DOHH2 (cell line): ENCODE measurements around the gene PXK.

Source experiments
- H3F3A ChIP-seq: fragments of 200-600 bp; sonication (generic), shearing (Covaris generic); 2 replicates; pipeline ENCODE4 v1.6.0; 2016; ENCODE audit warnings: antibody characterized with exemption, mild to moderate bottlenecking; ENCODE audit not compliant: control insufficient read depth, insufficient read depth
- H3K27ac ChIP-seq: fragments of 200-600 bp; sonication (generic); 2 replicates; pipeline ENCODE4 v1.5.1; 2014; ENCODE audit warnings: low read depth, mild to moderate bottlenecking, low read length, moderate library complexity
- H3K27me3 ChIP-seq: fragments of 200-600 bp; sonication (generic); 2 replicates; pipeline ENCODE4 v1.6.1; 2014; ENCODE audit warnings: mild to moderate bottlenecking, low read length, mixed read lengths; ENCODE audit not compliant: control insufficient read depth
- H3K36me3 ChIP-seq: fragments of 200-600 bp; sonication (generic); 2 replicates; pipeline ENCODE4 v1.6.1; 2014; ENCODE audit warnings: mild to moderate bottlenecking, low read length, moderate library complexity, mixed read lengths; ENCODE audit not compliant: control insufficient read depth
- H3K4me1 ChIP-seq: fragments of 200-600 bp; sonication (generic); 2 replicates; pipeline ENCODE4 v1.6.1; 2014; ENCODE audit warnings: mild to moderate bottlenecking, low read length, mixed read lengths; ENCODE audit not compliant: control insufficient read depth
- H3K4me2 ChIP-seq: fragments of 200-600 bp; sonication (generic); 2 replicates; pipeline ENCODE4 v1.6.0; 2014; ENCODE audit warnings: mild to moderate bottlenecking, low read length, moderate library complexity
- H3K4me3 ChIP-seq: fragments of 200-600 bp; sonication (generic); 2 replicates; pipeline ENCODE4 v1.5.1; 2014; ENCODE audit warnings: mild to moderate bottlenecking, low read length, mixed read lengths
- H3K79me2 ChIP-seq: fragments of 200-600 bp; sonication (generic); 2 replicates; pipeline ENCODE4 v1.6.1; 2014; ENCODE audit warnings: mild to moderate bottlenecking, low read length, mixed read lengths; ENCODE audit not compliant: control insufficient read depth
- H3K9me2 ChIP-seq: fragments of 200-600 bp; sonication (generic); replicated peaks from 2 replicates; pipeline ENCODE4 v1.6.1; 2014; ENCODE audit warnings: mild to moderate bottlenecking, low read length, mixed read lengths; ENCODE audit not compliant: control insufficient read depth
- H3K9me3 ChIP-seq: fragments of 200-600 bp; sonication (generic); 2 replicates; pipeline ENCODE4 v1.6.1; 2014; ENCODE audit warnings: antibody characterized with exemption, low read length, mixed read lengths; ENCODE audit not compliant: control insufficient read depth, insufficient read depth
- H4K20me1 ChIP-seq: fragments of 200-600 bp; sonication (generic); 2 replicates; pipeline ENCODE4 v1.6.0; 2014; ENCODE audit warnings: low read depth, mild to moderate bottlenecking, antibody characterized with exemption, low read length, moderate library complexity; ENCODE audit not compliant: control insufficient read depth, insufficient read depth
- EZH2phosphoT487 ChIP-seq: fragments of 200-600 bp; sonication (generic); IDR thresholded peaks from 2 replicates; pipeline ENCODE4 v1.6.1; 2017; ENCODE audit warnings: borderline replicate concordance, mild to moderate bottlenecking, antibody characterized with exemption, low read length, moderate library complexity, mixed read lengths
- TF ChIP-seq, protein P1 (sequence below): fragments of 200-600 bp; sonication (generic); IDR thresholded peaks from one replicate; pipeline ENCODE4 v1.5.1; 2014; ENCODE audit warnings: antibody characterized with exemption, mild to moderate bottlenecking, low read depth, low read length; ENCODE audit not compliant: poor library complexity, severe bottlenecking

PXK gene

DNA sequence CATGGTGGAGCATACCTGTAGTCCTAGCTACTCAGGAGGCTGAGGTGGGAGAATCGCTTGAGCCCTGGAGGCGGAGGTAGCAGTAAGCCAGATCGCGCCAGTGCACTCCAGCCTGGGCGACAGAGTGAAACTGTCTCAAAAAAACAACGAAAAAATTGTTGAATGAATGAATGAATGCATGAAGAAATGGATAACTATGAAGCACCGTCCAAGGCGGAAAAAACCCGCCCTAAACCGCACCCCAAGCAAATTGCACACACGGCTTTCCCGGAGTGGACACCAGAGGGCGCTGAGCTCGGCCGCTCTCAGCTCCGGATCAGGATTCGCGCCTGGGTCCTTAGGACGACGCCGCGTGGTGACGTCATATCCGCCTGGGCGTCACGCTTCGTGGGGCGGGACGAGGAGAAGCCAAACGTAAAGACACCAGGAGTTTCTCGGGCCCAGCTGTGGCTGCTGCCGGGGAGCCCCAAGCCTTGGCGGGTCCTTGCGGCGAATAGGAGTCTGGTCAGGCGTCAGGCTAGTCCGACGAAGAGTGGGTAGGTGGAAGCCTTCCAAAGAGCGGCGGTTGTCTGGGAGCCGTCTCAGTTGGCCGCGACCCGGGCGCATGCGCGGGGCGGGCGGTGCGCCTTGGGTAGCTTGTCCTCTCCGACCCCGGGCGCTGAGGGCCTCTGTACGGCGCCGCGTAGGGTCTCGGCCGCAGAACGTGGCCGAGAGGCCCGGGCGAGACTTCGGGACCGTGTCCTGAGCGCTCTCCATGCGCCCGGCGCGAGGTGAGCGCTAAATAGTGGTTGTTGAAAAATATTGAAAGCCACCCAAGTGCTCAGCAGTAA lies 26.6 kb upstream of the PXK start, which contains the start of the genes HTD2 and RPP14:
TSS of gene HTD2 (plus strand) at position 639 of the 830 bp plus-strand sequence. CDS start 11,094 bp downstream, outside the sequence.
TSS of gene RPP14 (plus strand) at position 364 of the 830 bp plus-strand sequence. CDS start 4,085 bp downstream, outside the sequence.
- Histone ChIP-seq H3K9me2 (no peaks in the 10 kb centered on the region), H3K4me3 (peak within 1 kb of the TSS; percentile 88), H3K4me2 (peak within 1 kb of the TSS; percentile 97), H3K27me3 (peaks cover 9% of the 10 kb centered on the region), H3K4me1 (peaks cover 21% of the 10 kb centered on the region), H3K27ac (peak within 1 kb of the TSS; percentile 74), H3K9me3 (no peaks in the 10 kb centered on the region; the same call in 1 of the 2 replicates), H3F3A (no peaks in the 10 kb centered on the region), H3K79me2 (peaks cover 47% of the 10 kb centered on the region), H3K36me3 (peaks cover 37% of the 10 kb centered on the region), H4K20me1 (peaks cover 18% of the 10 kb centered on the region)
- TF ChIP-seq, protein P1, sequence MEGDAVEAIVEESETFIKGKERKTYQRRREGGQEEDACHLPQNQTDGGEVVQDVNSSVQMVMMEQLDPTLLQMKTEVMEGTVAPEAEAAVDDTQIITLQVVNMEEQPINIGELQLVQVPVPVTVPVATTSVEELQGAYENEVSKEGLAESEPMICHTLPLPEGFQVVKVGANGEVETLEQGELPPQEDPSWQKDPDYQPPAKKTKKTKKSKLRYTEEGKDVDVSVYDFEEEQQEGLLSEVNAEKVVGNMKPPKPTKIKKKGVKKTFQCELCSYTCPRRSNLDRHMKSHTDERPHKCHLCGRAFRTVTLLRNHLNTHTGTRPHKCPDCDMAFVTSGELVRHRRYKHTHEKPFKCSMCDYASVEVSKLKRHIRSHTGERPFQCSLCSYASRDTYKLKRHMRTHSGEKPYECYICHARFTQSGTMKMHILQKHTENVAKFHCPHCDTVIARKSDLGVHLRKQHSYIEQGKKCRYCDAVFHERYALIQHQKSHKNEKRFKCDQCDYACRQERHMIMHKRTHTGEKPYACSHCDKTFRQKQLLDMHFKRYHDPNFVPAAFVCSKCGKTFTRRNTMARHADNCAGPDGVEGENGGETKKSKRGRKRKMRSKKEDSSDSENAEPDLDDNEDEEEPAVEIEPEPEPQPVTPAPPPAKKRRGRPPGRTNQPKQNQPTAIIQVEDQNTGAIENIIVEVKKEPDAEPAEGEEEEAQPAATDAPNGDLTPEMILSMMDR = peak; percentile 85
- no peak for TF ChIP-seq EZH2phosphoT487

DNA sequence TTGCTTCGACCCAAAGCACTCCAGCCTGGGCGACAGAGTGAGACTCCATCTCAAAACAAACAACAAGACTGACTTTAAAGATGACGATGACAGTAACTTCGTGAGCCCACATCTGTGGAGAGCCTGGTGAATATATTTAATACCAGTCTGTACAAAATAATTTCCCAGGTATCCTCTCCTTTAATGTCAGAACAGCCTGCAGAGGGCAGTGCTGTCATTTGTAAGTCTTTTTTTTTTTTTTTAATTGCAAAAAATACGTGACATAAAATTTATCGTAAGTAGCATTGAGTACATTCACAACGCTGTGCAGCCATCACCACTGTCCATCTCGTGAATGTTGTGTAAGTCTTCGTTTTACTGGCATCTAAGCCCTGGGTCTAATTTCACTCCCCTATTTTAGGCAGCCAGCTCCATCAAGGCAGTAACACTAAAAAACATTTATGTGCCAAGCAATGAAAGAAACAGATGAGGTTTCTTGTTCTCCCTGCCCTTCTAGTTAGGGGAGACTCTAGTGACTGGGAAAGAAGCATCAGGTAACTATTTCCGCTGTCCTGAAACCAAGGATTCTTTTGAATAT lies 25.0 kb upstream of the PXK start:
- Histone ChIP-seq H3K4me1 (peaks cover 21% of the 10 kb centered on the region), H3K9me2 (no peaks in the 10 kb centered on the region), H3K27me3 (no peaks in the 10 kb centered on the region), H3K27ac (peak overlapping the region; percentile 74), H3K4me2 (peak overlapping the region; percentile 97), H3K36me3 (peaks cover 51% of the 10 kb centered on the region), H3K4me3 (peak overlapping the region; percentile 88), H3K9me3 (no peaks in the 10 kb centered on the region), H3F3A (no peaks in the 10 kb centered on the region), H3K79me2 (peaks cover 61% of the 10 kb centered on the region), H4K20me1 (peaks cover 18% of the 10 kb centered on the region)
- TF ChIP-seq, protein P1 = peak; percentile 82
- no peak for TF ChIP-seq EZH2phosphoT487

DNA sequence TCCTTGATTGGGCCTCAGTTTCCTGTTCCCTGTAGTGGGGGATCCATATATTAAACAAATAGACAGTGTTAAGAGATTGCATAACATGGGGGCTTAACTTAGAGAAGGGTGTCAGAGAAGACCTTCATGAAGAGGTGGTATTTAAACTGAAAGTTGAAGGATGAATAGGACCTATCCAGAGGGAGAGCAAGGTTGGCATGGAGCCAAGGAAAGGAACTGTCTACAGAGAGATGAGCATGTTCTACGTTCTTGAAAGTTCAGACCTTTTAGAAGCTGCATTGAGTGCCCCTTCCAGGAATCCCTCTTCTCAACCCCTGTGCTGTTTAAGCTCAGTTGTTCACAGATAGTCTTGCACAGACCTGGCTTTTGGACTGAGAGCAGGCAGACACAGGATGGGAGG lies 24.0 kb upstream of the PXK start:
- peak overlapping the region; percentile 97 for H3K4me2 ChIP-seq
- H3K27me3 ChIP-seq = no peaks in the 10 kb centered on the region
- peaks cover 21% of the 10 kb centered on the region for H3K4me1 ChIP-seq
- TF ChIP-seq, protein P1 = no peak
- no peak for TF ChIP-seq EZH2phosphoT487
- H4K20me1 ChIP-seq = peaks cover 18% of the 10 kb centered on the region
- H3K79me2 ChIP-seq = peaks cover 66% of the 10 kb centered on the region
- H3F3A ChIP-seq = no peaks in the 10 kb centered on the region
- peaks cover 60% of the 10 kb centered on the region for H3K36me3 ChIP-seq
- H3K9me3 ChIP-seq = no peaks in the 10 kb centered on the region
- no peaks in the 10 kb centered on the region for H3K9me2 ChIP-seq
- H3K27ac ChIP-seq = no peak overlapping the region
- peak overlapping the region; percentile 2; the same call in 1 of the 2 replicates for H3K4me3 ChIP-seq
